Stomach (tissue), 4 donors: Measurements from ENCODE around the gene SMIM45.

Experiments
- CTCF ChIP-seq, 7 experiments: fragments of 450-650 bp in 4 of 7; fragments of 200-600 bp in 3 of 7; sonication (generic) in 3 of 7; IDR thresholded peaks; one replicate each; pipeline ENCODE4 v1.5.1; 2016 to 2019; ENCODE audit warnings: antibody characterized with exemption in 7 of 7, control low read depth in 2 of 7, mild to moderate bottlenecking in 1 of 7
- EP300 ChIP-seq: sonication (generic); formaldehyde crosslinking; IDR thresholded peaks from one replicate; pipeline ENCODE4 v1.6.1; 2017; ENCODE audit warnings: antibody characterized with exemption
- POLR2A ChIP-seq, 4 donors: fragments of 450-650 bp; IDR thresholded peaks; one replicate each; pipeline ENCODE4 v1.6.1; 2016; ENCODE audit warnings: antibody characterized with exemption in 4 of 4, control low read depth in 2 of 4, mild to moderate bottlenecking in 1 of 4, moderate library complexity in 1 of 4
- POLR2AphosphoS5 ChIP-seq, 3 donors: sonication (generic); formaldehyde crosslinking; IDR thresholded peaks; one replicate each; pipeline ENCODE4 v1.6.1; 2016; ENCODE audit warnings: antibody characterized with exemption in 3 of 3

DNA sequence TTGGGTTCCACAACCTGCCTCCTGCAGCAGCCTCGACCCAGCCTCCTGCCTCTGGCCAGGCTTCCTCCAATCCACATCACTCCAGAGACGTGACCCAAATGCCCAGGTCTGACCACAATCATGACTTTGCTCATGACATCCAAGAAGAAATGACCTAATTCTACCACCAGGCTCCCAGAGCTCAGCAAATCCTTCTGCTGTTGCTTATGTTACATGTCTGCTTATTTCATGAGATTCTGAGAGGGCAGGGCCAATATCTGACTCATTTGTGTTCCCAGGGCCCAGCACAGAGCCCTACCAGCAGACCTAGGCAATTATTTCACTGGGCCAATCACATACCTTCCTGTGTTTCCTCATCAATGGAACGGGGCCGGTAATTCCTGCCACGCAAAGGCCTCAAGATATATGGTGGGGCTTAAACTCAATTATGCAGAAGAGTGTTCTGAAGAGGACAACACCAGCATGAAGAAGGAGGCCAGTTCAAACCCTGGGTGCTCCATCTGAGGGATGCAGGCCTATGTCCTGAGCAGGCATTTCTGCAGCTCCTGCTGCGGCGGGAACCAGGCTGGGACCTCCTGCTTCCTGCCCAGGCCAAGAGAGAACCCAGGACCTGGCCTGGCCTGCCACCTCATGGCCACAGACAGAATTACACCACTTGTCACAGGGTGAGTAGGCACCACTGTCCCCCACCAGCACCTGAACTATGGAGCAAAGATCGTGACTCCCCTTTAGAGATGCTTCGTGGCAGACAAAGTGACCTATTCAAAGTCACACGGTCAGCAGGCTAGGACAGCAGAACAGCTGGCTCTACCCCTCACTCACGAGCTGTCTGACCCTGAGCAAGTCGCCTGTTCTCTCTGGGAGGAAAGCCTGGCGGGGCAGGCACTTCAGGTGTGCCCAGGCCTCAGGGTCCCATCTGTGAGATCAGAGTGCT is 10.9 kb upstream of the SMIM45 start:
- TF ChIP-seq CTCF (IDR thresholded peaks at IDR 0.05) (peak in 6 of 7 experiments; percentile 77 to 99 (median 95)), POLR2A (IDR thresholded peaks at IDR 0.05) (no peak), EP300 (no peak), POLR2AphosphoS5 (IDR thresholded peaks at IDR 0.05) (peak; percentile 18 to 48 (median 27))
